ENCODE data around the gene DYNC1H1. TPM values are rescaled to one million over a fixed set of nuclear protein-coding genes. Genes with fewer than 3 reads are reported as not detected.

Gene DYNC1H1
- total RNA-seq, 1 experiment from 2014 or later, result 438 TPM

DNA sequence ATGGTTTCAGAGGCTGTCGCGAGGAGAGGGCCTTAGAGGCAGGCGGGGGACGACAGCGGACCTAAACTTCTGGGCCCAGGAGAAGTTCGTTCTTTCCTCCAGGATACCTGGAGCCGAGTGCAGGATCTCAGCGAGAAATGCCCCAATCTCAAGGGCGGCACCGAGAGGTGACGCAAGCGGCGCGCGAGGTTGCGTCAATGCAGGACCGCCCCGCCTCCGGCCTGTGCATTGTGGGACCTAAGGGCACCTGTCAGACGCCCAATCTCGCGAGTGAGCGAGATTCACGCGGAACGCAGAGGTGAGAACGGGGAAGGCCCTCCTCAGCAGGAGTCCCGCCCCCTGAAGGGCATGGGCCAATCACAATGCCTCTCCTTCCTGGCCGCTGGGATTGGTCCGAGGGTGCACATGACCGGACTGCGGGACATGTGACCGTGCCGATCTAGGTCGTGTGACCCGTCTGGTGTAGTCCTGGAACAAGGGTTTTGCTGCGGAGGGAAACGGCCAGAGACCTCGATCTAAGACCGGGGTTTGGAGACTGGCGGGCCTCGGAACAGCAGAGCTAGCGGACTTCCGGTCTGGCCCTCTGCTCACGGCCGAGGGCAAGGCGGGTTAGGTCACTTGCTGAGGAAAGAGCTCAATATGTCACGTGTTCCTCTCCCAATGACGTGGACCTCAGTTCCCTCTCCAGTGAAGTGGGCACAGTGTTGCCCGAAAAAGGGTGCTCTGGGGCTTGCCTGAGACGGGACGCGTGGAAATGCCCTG is 16.3 kb upstream of the DYNC1H1 start (continued):
- TF ChIP-seq, protein P1, sequence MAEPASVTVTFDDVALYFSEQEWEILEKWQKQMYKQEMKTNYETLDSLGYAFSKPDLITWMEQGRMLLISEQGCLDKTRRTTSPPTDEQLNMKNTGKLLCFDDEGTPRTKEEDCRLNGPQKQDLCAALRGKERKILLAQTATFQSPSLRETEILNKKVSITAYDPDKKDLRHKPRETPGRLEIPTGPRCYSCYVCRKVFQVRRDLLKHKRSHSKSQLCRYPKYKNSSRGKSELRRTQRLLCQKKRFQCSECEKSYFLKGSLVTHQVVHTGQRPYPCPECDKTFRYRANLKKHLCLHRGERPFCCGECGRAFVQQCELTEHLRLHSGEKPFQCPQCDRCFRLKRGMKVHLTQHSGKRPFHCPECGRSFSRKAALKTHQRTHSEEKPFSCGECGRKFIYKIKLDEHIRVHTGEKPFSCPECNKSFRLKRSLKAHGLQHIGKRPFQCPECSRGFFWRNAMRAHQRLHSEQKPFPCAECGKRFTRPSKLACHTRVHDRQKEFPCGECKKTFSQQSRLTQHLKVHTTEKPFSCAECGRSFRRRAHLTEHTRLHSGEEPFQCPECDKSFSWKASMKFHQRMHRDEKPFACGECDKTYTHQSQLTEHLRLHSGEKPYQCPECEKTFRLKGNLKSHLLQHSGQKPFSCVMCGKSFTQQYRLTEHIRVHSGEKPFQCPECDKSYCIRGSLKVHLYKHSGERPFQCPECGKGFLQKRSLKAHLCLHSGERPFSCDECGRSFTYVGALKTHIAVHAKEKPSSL (CRISPR knock-in tag; conservative IDR thresholded peaks at IDR 0.05), result no peak
- TF ChIP-seq ZNF232 (CRISPR knock-in tag; IDR thresholded peaks at IDR 0.05) (peak; percentile 93; the same call in 1 of the 2 replicates), ZNF416 (CRISPR knock-in tag; IDR thresholded peaks at IDR 0.05) (0 out of 2 replicates have a peak, but pooled peaks have one; percentile 29), SMAD3 (CRISPR knock-in tag; IDR thresholded peaks at IDR 0.05; ENCODE audit: borderline replicate concordance) (peak; percentile 36; the same call in 1 of the 2 replicates), FOXK1 (CRISPR knock-in tag; IDR thresholded peaks at IDR 0.05) (peak; percentile 96), NR2C2 (CRISPR knock-in tag; IDR thresholded peaks at IDR 0.05) (no peak), ATF1 (CRISPR knock-in tag; IDR thresholded peaks at IDR 0.05) (no peak), ZNF138 (CRISPR knock-in tag; conservative IDR thresholded peaks at IDR 0.05) (0 out of 2 replicates have a peak, but pooled peaks have one; percentile 41), ZNF423 (CRISPR knock-in tag; IDR thresholded peaks at IDR 0.05) (no peak), NR3C1 (CRISPR knock-in tag; conservative IDR thresholded peaks at IDR 0.05; ENCODE audit: low read depth) (no peak), TP53 (CRISPR knock-in tag; IDR thresholded peaks at IDR 0.05) (no peak), ZNF219 (CRISPR knock-in tag; IDR thresholded peaks at IDR 0.05; ENCODE audit: borderline replicate concordance) (no peak)
- TF ChIP-seq, protein P2, sequence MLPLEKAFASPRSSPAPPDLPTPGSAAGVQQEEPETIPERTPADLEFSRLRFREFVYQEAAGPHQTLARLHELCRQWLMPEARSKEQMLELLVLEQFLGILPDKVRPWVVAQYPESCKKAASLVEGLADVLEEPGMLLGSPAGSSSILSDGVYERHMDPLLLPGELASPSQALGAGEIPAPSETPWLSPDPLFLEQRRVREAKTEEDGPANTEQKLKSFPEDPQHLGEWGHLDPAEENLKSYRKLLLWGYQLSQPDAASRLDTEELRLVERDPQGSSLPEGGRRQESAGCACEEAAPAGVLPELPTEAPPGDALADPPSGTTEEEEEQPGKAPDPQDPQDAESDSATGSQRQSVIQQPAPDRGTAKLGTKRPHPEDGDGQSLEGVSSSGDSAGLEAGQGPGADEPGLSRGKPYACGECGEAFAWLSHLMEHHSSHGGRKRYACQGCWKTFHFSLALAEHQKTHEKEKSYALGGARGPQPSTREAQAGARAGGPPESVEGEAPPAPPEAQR (CRISPR knock-in tag; IDR thresholded peaks at IDR 0.05), result no peak
- TF ChIP-seq, protein P3, sequence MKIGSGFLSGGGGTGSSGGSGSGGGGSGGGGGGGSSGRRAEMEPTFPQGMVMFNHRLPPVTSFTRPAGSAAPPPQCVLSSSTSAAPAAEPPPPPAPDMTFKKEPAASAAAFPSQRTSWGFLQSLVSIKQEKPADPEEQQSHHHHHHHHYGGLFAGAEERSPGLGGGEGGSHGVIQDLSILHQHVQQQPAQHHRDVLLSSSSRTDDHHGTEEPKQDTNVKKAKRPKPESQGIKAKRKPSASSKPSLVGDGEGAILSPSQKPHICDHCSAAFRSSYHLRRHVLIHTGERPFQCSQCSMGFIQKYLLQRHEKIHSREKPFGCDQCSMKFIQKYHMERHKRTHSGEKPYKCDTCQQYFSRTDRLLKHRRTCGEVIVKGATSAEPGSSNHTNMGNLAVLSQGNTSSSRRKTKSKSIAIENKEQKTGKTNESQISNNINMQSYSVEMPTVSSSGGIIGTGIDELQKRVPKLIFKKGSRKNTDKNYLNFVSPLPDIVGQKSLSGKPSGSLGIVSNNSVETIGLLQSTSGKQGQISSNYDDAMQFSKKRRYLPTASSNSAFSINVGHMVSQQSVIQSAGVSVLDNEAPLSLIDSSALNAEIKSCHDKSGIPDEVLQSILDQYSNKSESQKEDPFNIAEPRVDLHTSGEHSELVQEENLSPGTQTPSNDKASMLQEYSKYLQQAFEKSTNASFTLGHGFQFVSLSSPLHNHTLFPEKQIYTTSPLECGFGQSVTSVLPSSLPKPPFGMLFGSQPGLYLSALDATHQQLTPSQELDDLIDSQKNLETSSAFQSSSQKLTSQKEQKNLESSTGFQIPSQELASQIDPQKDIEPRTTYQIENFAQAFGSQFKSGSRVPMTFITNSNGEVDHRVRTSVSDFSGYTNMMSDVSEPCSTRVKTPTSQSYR (CRISPR knock-in tag; IDR thresholded peaks at IDR 0.05), result no peak
- TF ChIP-seq, protein P4, sequence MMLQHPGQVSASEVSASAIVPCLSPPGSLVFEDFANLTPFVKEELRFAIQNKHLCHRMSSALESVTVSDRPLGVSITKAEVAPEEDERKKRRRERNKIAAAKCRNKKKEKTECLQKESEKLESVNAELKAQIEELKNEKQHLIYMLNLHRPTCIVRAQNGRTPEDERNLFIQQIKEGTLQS (CRISPR knock-in tag; conservative IDR thresholded peaks at IDR 0.05), result no peak
- TF ChIP-seq, protein P5, sequence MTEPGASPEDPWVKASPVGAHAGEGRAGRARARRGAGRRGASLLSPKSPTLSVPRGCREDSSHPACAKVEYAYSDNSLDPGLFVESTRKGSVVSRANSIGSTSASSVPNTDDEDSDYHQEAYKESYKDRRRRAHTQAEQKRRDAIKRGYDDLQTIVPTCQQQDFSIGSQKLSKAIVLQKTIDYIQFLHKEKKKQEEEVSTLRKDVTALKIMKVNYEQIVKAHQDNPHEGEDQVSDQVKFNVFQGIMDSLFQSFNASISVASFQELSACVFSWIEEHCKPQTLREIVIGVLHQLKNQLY (CRISPR knock-in tag; IDR thresholded peaks at IDR 0.05), result no peak
- TF ChIP-seq, protein P6, sequence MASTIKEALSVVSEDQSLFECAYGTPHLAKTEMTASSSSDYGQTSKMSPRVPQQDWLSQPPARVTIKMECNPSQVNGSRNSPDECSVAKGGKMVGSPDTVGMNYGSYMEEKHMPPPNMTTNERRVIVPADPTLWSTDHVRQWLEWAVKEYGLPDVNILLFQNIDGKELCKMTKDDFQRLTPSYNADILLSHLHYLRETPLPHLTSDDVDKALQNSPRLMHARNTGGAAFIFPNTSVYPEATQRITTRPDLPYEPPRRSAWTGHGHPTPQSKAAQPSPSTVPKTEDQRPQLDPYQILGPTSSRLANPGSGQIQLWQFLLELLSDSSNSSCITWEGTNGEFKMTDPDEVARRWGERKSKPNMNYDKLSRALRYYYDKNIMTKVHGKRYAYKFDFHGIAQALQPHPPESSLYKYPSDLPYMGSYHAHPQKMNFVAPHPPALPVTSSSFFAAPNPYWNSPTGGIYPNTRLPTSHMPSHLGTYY (CRISPR knock-in tag; IDR thresholded peaks at IDR 0.05), result no peak
- TF ChIP-seq, protein P7, sequence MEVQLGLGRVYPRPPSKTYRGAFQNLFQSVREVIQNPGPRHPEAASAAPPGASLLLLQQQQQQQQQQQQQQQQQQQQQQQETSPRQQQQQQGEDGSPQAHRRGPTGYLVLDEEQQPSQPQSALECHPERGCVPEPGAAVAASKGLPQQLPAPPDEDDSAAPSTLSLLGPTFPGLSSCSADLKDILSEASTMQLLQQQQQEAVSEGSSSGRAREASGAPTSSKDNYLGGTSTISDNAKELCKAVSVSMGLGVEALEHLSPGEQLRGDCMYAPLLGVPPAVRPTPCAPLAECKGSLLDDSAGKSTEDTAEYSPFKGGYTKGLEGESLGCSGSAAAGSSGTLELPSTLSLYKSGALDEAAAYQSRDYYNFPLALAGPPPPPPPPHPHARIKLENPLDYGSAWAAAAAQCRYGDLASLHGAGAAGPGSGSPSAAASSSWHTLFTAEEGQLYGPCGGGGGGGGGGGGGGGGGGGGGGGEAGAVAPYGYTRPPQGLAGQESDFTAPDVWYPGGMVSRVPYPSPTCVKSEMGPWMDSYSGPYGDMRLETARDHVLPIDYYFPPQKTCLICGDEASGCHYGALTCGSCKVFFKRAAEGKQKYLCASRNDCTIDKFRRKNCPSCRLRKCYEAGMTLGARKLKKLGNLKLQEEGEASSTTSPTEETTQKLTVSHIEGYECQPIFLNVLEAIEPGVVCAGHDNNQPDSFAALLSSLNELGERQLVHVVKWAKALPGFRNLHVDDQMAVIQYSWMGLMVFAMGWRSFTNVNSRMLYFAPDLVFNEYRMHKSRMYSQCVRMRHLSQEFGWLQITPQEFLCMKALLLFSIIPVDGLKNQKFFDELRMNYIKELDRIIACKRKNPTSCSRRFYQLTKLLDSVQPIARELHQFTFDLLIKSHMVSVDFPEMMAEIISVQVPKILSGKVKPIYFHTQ (CRISPR knock-in tag; IDR thresholded peaks at IDR 0.05), result no peak
- TF ChIP-seq, protein P8, sequence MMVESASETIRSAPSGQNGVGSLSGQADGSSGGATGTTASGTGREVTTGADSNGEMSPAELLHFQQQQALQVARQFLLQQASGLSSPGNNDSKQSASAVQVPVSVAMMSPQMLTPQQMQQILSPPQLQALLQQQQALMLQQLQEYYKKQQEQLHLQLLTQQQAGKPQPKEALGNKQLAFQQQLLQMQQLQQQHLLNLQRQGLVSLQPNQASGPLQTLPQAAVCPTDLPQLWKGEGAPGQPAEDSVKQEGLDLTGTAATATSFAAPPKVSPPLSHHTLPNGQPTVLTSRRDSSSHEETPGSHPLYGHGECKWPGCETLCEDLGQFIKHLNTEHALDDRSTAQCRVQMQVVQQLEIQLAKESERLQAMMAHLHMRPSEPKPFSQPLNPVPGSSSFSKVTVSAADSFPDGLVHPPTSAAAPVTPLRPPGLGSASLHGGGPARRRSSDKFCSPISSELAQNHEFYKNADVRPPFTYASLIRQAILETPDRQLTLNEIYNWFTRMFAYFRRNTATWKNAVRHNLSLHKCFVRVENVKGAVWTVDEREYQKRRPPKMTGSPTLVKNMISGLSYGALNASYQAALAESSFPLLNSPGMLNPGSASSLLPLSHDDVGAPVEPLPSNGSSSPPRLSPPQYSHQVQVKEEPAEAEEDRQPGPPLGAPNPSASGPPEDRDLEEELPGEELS (CRISPR knock-in tag; IDR thresholded peaks at IDR 0.05), result 0 out of 2 replicates have a peak, but pooled peaks have one; percentile 54
